ENCODE measurements around the gene IL34.

The IL34 gene

GRCh38 chr16:70689970-70690891 is 43.9 kb downstream of the IL34 start:
- DNase-seq = no peak

- no peak for DNase-seq
Measured at GRCh38 chr16:70691223-70692129, 45.1 kb downstream of the IL34 start.

GRCh38 chr16:70692130-70692872 is 45.9 kb downstream of the IL34 start:
- DNase-seq = no peak

- DNase-seq = no peak
Measured at GRCh38 chr16:70692873-70693671, 46.7 kb downstream of the IL34 start.

GRCh38 chr16:70694088-70694867 is 47.9 kb downstream of the IL34 start:
- no peak for DNase-seq

- no peak for DNase-seq
Measured at GRCh38 chr16:70694868-70695218, 48.5 kb downstream of the IL34 start.

GRCh38 chr16:70695331-70696070 is 49.1 kb downstream of the IL34 start:
- DNase-seq = no peak

GRCh38 chr16:70696355-70696754 is 50.0 kb downstream of the IL34 start:
- no peak for DNase-seq

GRCh38 chr16:70696952-70697593 is 50.7 kb downstream of the IL34 start:
- DNase-seq = no peak

- no peak for DNase-seq
Measured at GRCh38 chr16:70697594-70698170, 51.3 kb downstream of the IL34 start.

GRCh38 chr16:70698901-70699300 is 52.5 kb downstream of the IL34 start:
- no peak for DNase-seq

GRCh38 chr16:70699696-70700095 is 53.3 kb downstream of the IL34 start:
- no peak for DNase-seq

- DNase-seq = no peak
Measured at GRCh38 chr16:70700101-70701020, 54.0 kb downstream of the IL34 start.

- DNase-seq = no peak
Measured at GRCh38 chr16:70701036-70701435, 54.7 kb downstream of the IL34 start.

GRCh38 chr16:70701596-70701995 is 55.2 kb downstream of the IL34 start:
- no peak for DNase-seq

GRCh38 chr16:70701998-70702397 is 55.6 kb downstream of the IL34 start:
- DNase-seq = no peak

GRCh38 chr16:70702624-70703023 is 56.3 kb downstream of the IL34 start:
- no peak for DNase-seq

GRCh38 chr16:70703041-70703834 is 56.9 kb downstream of the IL34 start:
- DNase-seq = no peak

Data from activated CD4-positive, alpha-beta T cell treated with anti-CD3 and anti-CD28 coated beads, Interleukin-2, amount 50 U/mL, for 4 hours (primary cell).